DND-41 (cell line): ENCODE data around the gene ATG9B.

Experiments
- CTCF ChIP-seq: IDR thresholded peaks from 2 replicates; pipeline ENCODE4 v1.5.1; 2012; ENCODE audit warnings: borderline replicate concordance, low read length, moderate library complexity, mild to moderate bottlenecking; ENCODE audit not compliant: poor library complexity, severe bottlenecking; ENCODE audit errors: extremely low read depth
- EZH2 ChIP-seq: IDR thresholded peaks from 3 replicates; pipeline ENCODE4 v1.6.1; 2012; ENCODE audit warnings: borderline replicate concordance, low read depth, mild to moderate bottlenecking, moderate library complexity, low read length, inconsistent platforms; ENCODE audit not compliant: severe bottlenecking

GRCh38 chr7:151008143-151008510 lies 16.2 kb downstream of the ATG9B start:
- TF ChIP-seq CTCF (peak; percentile 4), EZH2 (no peak)
